SW480 (cell line): ENCODE results near the gene TPSG1.
"Not testable (repeated sequence)": the region's sequence is repeated elsewhere in the genome, so short reads cannot be mapped to it uniquely, and the experiment has no call there.

Source experiments
- DNase-seq: peaks from one replicate; pipeline ENCODE4 v3.0.0-alpha.2; 2016; ENCODE audit warnings: low spot score

TPSG1 gene

GRCh38 chr16:1225051-1225451 lies at the start of gene TPSG1:
Gene TPSG1, minus strand, starts transcription at chr16:1225268. Its CDS starts 16 bp downstream, at chr16:1225252.
- no peak for DNase-seq

GRCh38 chr16:1274767-1275166 lies 49.7 kb upstream of the TPSG1 start:
- DNase-seq: no peak

- DNase-seq: no peak
Measured at GRCh38 chr16:1273816-1274215, 48.7 kb upstream of the TPSG1 start.

GRCh38 chr16:1272453-1273198 lies 47.6 kb upstream of the TPSG1 start:
- DNase-seq: no peak

- peak; percentile 49 for DNase-seq
Measured at GRCh38 chr16:1271724-1272413, 46.8 kb upstream of the TPSG1 start.

GRCh38 chr16:1271380-1271723 lies 46.3 kb upstream of the TPSG1 start:
- no peak for DNase-seq

GRCh38 chr16:1269418-1269817 lies 44.4 kb upstream of the TPSG1 start:
- DNase-seq: not testable (repeated sequence)

- no peak for DNase-seq
Measured at GRCh38 chr16:1265826-1266225, 40.8 kb upstream of the TPSG1 start.

GRCh38 chr16:1265090-1265630 lies 40.1 kb upstream of the TPSG1 start:
- DNase-seq: no peak

GRCh38 chr16:1264345-1265089 lies 39.4 kb upstream of the TPSG1 start:
- no peak for DNase-seq

- no peak for DNase-seq
Measured at GRCh38 chr16:1263591-1264344, 38.7 kb upstream of the TPSG1 start.

- no peak for DNase-seq
Measured at GRCh38 chr16:1262846-1263221, 37.8 kb upstream of the TPSG1 start.

- no peak for DNase-seq
Measured at GRCh38 chr16:1262210-1262845, 37.3 kb upstream of the TPSG1 start.

- DNase-seq: no peak
Measured at GRCh38 chr16:1261131-1261892, 36.2 kb upstream of the TPSG1 start.

- DNase-seq: no peak
Measured at GRCh38 chr16:1260101-1260680, 35.1 kb upstream of the TPSG1 start.

- DNase-seq: no peak
Measured at GRCh38 chr16:1259760-1260068, 34.6 kb upstream of the TPSG1 start.

- DNase-seq: no peak
Measured at GRCh38 chr16:1258906-1259759, 34.1 kb upstream of the TPSG1 start.

GRCh38 chr16:1258225-1258600 lies 33.1 kb upstream of the TPSG1 start:
- no peak for DNase-seq

- DNase-seq: no peak
Measured at GRCh38 chr16:1257561-1258224, 32.6 kb upstream of the TPSG1 start.
